Fibroblast of gingiva (primary cell): ENCODE results near the gene NPHP4.

Experiments used
- DNase-seq: peaks from one replicate; pipeline ENCODE4 v3.0.0-alpha.2; 2011; ENCODE audit warnings: low read depth

The NPHP4 gene

GRCh38 chr1:5989286-5989605, 3.0 kb downstream of the NPHP4 start:
- no peak for DNase-seq

DNA sequence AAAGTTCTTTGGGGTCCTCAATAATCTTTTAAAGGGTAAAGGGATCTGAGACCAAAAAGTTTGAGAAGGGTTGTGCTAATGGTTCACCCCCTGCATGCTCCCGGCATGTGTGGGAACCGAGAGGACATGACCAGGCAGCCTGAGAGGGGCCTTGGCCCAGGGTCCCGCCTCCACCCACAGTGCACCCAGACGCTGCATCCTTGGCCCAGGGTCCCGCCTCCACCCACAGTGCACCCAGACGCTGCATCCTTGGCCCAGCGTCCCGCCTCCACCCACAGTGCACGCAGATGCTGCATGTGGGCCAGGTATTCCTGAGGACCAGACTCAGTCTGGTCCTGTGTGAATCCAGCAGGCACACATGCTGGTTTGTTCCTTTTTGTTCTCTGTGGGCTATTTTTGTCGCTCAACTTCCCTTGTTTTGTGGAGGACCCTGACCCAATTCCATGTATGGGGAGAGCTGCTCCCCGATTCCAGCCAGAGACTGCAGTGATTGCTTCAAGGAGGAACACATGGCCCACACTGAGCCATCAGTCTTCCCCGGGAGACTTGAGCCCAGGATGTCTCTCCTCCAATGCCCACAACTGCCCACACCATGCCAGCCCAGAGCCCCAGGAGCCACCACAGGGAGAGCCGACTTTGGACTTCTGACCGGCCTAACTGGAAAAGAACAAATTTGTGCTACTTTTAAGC, 3.5 kb downstream of the NPHP4 start:
- no peak for DNase-seq

DNA sequence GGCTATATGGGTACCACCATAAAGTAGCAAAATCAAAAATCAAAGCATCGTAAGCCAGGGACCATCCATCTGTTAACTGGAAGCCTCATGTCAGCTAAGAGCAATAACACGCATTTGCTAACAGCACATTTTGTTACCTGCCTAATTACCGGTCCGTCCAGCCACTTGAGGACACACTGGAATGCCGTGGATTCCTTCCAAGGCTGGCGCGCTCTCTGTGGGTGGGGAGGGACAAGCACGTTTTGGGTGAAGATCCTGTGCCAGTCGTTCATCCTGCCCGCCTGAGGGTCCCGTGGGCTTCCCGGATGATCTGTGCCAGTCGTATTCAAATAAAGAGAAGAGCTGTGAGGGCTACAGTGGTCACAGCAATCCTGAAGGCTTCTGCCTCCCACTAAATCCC, 6.2 kb downstream of the NPHP4 start:
- no peak for DNase-seq

- no peak for DNase-seq
These were observed 7.0 kb downstream of the NPHP4 start for GRCh38 chr1:5985250-5985649.

DNA sequence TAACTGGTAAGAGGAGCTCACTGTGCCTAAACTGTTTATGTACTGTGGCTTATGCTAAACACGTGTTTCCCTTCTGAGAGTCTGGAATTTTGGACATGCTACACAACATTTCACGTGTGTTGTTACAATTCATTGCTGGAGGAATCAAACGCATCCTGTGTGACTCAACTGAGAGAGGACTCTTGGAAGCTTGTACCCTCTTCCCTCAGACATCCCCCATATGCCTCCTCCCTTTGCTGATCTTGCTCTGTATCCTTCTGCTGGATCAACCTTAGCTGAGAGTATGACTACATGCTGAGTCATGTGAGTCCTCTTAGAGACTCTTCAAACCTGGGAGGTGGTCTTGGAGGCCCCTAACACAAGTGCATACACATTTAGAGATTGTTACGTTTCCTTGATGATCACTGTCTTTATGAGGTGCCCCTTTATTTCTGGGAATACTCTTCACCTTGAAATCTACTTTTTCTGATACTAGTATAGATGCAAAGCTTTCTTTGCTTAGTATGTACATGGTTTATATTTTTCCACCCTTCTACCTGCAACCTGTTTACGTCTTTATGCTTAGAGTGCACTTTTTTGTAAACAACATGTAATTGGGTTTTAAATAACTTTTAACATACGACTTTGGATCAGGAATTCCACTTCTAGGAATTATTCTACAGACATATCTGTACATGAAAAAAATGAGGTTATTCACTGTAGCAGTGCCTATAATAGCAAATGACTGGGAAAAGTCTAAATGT, 8.7 kb downstream of the NPHP4 start:
- peak; percentile 40 for DNase-seq

- no peak for DNase-seq
These were observed 9.4 kb downstream of the NPHP4 start for GRCh38 chr1:5982868-5983267.

GRCh38 chr1:5982276-5982675, 9.9 kb downstream of the NPHP4 start:
- no peak for DNase-seq

DNA sequence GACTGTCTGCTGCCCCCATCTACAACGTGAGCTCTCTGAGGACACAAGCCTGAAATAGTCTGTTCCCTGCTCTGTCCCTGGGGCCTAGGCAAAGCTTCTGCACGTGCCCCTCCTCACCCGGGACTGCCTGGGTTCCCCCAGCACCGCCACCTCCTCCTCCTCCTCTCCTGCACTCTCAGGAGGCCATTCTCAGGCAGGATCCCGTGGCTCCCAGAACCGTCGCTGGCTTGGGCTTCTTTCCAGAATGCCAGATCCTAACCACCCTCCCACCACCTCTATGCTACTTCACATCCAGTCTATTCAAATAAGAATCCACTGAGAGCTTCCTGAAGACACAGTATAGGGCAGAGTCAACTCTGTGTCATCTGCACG, 11.2 kb downstream of the NPHP4 start:
- DNase-seq = no peak

- peak; percentile 26 for DNase-seq
These were observed 11.8 kb downstream of the NPHP4 start for GRCh38 chr1:5980314-5981008.

GRCh38 chr1:5979536-5980313, 12.5 kb downstream of the NPHP4 start:
- DNase-seq = no peak

DNA sequence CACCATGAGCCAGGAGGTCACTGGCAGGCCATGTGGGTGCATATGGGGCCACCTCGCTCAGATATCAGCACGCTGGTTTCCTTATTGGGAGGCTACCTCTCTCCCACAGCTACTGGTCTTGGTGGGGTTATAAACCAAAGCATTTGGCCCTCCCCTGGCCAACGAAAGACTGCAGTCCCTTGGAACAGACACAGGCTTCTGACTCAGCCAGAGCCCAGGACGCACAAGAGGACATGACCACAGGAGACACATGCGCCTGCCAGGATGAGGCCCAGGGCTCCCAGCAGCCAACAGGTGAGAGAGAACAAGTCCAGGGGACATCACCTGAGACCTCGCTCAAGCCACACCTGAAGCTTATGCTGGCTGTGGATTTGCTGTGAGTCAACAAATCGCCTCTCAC, 13.8 kb downstream of the NPHP4 start:
- DNase-seq = no peak

- DNase-seq = no peak
These were observed 14.5 kb downstream of the NPHP4 start for GRCh38 chr1:5977494-5978444.

DNA sequence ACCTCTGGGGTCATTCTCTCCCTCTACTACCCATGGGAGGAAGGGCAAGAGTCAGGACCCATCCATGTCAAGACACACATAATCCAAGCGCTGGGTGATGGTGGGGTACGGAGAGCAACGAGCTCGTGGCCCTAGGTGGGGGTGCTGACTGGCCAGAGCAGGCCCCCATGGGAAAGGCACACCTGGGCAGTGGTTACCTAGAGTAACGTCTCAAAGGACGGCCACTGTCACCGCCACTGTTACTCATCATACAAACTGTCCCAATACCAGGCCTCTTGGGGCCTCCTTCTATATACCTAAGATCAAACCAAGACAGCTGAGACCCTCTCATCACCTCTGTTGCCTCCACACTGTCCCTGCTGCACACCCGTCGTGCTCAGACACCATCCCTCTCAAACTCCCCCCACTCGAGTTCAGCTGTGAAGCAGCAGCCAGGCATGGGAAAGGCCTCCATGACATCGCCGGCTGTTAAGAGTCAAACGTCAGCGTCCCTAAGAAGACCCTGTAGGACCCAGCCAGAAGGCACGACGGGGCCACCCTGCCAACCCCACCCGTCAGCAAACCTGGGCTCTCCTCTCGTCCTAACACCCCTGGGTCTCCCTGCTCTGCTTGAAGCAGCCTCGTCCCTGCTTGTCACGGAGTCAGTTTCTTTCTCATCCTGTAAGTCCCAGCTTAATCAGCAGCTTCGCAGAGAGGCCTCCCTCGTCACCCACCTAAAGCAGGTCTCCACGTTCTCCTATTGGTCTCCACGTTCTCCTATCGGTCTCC, 15.3 kb downstream of the NPHP4 start:
- no peak for DNase-seq

DNA sequence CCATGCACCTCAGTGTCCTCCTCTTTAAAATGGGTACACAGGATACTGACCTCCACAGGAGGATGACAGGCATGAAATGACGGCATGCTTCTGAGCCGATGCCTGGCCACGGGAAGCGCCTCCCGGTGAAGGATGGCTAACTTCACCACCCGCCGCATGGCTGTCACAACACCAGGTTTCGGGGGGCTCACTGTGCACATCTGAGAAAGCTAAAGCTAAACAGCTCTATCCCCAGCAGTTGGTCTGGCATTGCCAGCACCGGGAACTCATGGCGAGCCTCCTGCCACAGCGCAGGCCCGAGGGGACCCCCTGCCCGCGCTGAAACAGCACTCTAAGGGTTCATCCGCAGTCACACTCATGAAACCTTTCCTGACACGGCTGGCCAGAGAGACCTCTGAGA, 16.0 kb downstream of the NPHP4 start:
- DNase-seq = no peak

DNA sequence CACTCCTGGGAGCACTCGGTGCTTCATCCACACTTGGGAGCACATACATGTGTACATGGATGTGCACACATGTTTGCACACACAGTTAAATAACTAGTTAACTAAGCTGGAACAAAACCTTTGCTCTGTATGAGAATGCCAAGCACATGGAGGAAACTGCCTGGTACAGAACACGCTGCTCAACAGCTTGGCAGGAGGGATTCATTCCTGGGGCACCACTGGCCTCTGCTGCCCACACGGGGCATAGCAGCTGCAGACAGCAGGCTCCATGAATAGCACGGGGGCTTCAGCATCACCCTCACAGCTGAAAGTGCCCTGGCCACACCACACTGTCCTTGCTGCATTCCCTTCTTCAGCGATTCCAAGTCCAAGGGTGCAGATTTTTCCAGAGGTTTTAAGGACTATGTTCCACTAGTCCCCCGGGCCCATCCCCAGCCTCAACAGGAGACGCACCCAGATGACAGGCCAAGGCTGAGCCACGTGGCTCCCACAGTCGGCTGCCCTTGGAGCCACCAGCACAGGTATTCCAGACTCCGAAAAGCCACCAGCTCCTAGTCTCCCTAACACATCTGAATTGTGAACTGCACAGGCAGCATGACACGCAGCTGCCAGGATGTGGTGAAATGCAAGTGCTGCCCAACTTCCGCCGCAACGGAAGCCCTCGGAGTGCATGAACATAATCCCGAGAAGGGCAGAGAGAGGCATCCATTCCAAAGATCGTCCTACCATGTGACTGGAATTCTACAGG, 16.9 kb downstream of the NPHP4 start:
- peak; percentile 64 for DNase-seq

GRCh38 chr1:5974631-5975030, 17.6 kb downstream of the NPHP4 start:
- DNase-seq = no peak

GRCh38 chr1:5973771-5974170, 18.5 kb downstream of the NPHP4 start:
- DNase-seq = peak; percentile 51

DNA sequence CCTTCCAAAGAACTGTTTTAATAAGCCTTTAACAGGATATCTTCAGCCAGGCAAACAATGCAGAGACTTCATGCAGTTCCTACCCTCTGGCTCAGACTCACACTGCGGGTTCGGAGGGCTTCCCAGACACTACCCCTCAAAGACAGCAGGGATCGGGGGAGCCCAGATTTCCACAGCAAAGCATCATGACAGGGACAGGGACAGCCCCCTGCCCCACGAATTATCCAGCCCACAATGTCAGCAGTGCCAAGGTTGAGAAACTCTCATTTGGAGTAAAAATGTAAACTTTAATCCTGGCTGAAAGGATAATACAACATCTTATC, 20.1 kb downstream of the NPHP4 start:
- no peak for DNase-seq

- no peak for DNase-seq
These were observed 20.6 kb downstream of the NPHP4 start for GRCh38 chr1:5971471-5972197.
